ENCODE results near the gene TM4SF4. TPM values are rescaled to one million over a fixed set of nuclear protein-coding genes. Genes with fewer than 3 reads are reported as not detected.

The TM4SF4 gene
- total RNA-seq, 1 experiment from 2014 or later: 2.7 TPM

- Mint-ChIP-seq H3K9me3 (ENCODE audit: unreplicated experiment) (no peaks in the 10 kb centered on the region), H3K27ac (ENCODE audit: unreplicated experiment) (no peak overlapping the region), H3K4me3 (ENCODE audit: unreplicated experiment) (no peak overlapping the region), H3K36me3 (ENCODE audit: insufficient read depth, unreplicated experiment) (peaks cover 6% of the 10 kb centered on the region), H3K4me1 (ENCODE audit: low read depth, unreplicated experiment) (peaks cover 26% of the 10 kb centered on the region), H3K27me3 (ENCODE audit: insufficient read depth, unreplicated experiment) (no peaks in the 10 kb centered on the region)
- ChIA-PET CTCF (no interaction called here), POLR2A (interaction anchor here (0.7 kb wide), 1 partner anchor 932 kb away, joined by 3 read pairs; no protein-coding TSS in a partner anchor)
- H3K4me1 ChIP-seq: peaks cover 32% of the 10 kb centered on the region
- no peaks in the 10 kb centered on the region for H3K27me3 ChIP-seq (replicated peaks; ENCODE audit: control insufficient read depth, insufficient read depth, low read length)
- no peak for TF ChIP-seq CTCF (IDR thresholded peaks at IDR 0.05; ENCODE audit: insufficient read depth in 1 of 2, low read depth in 1 of 2, low read length in 1 of 2, severe bottlenecking in 1 of 2, unreplicated experiment in 1 of 2)
- H3K9me3 ChIP-seq: no peaks in the 10 kb centered on the region
- H3K4me3 ChIP-seq (ENCODE audit: low read depth, low read length): no peak overlapping the region
- no peaks in the 10 kb centered on the region for H3K36me3 ChIP-seq (ENCODE audit: control insufficient read depth, insufficient read depth, low read length)
- BruUV-seq (replicated peaks): no TSS peak
- intact Hi-C loops (cut with micrococcal nuclease; ENCODE audit: unreplicated experiment): no loop called here
- DNase-seq: no peak
These were observed 1.1 kb downstream of the TM4SF4 start for GRCh38 chr3:149475451-149476060.

- H3K27ac Mint-ChIP-seq (ENCODE audit: unreplicated experiment): no peak overlapping the region
- no peak overlapping the region for H3K4me3 ChIP-seq (ENCODE audit: low read depth, low read length)
- no peaks in the 10 kb centered on the region for H3K36me3 ChIP-seq (ENCODE audit: control insufficient read depth, insufficient read depth, low read length)
- H3K27me3 Mint-ChIP-seq (ENCODE audit: insufficient read depth, unreplicated experiment): no peaks in the 10 kb centered on the region
- H3K9me3 Mint-ChIP-seq (ENCODE audit: unreplicated experiment): no peaks in the 10 kb centered on the region
- peaks cover 6% of the 10 kb centered on the region for H3K36me3 Mint-ChIP-seq (ENCODE audit: insufficient read depth, unreplicated experiment)
- peaks cover 26% of the 10 kb centered on the region for H3K4me1 Mint-ChIP-seq (ENCODE audit: low read depth, unreplicated experiment)
- no peaks in the 10 kb centered on the region for H3K27me3 ChIP-seq (replicated peaks; ENCODE audit: control insufficient read depth, insufficient read depth, low read length)
- POLR2A ChIA-PET: no interaction called here
- intact Hi-C loops (cut with micrococcal nuclease; ENCODE audit: unreplicated experiment): no loop called here
- BruUV-seq (replicated peaks): no TSS peak
- H3K4me1 ChIP-seq: peaks cover 32% of the 10 kb centered on the region
- H3K4me3 Mint-ChIP-seq (ENCODE audit: unreplicated experiment): no peak overlapping the region
- DNase-seq: no peak
- CTCF ChIA-PET: no interaction called here
- TF ChIP-seq CTCF (IDR thresholded peaks at IDR 0.05; ENCODE audit: insufficient read depth in 1 of 2, low read depth in 1 of 2, low read length in 1 of 2, severe bottlenecking in 1 of 2, unreplicated experiment in 1 of 2): no peak
- H3K9me3 ChIP-seq: no peaks in the 10 kb centered on the region
These were observed 1.7 kb downstream of the TM4SF4 start for GRCh38 chr3:149476225-149476624.

- Mint-ChIP-seq H3K4me3 (ENCODE audit: unreplicated experiment) (no peak overlapping the region), H3K4me1 (ENCODE audit: low read depth, unreplicated experiment) (peaks cover 7% of the 10 kb centered on the region), H3K36me3 (ENCODE audit: insufficient read depth, unreplicated experiment) (peaks cover 6% of the 10 kb centered on the region), H3K27ac (ENCODE audit: unreplicated experiment) (no peak overlapping the region), H3K27me3 (ENCODE audit: insufficient read depth, unreplicated experiment) (no peaks in the 10 kb centered on the region), H3K9me3 (ENCODE audit: unreplicated experiment) (no peaks in the 10 kb centered on the region)
- intact Hi-C loops (cut with micrococcal nuclease; ENCODE audit: unreplicated experiment): loop anchor here (1.0 to 10.0 kb wide), 7 partner anchors 81 to 525 kb away; no protein-coding TSS in a partner anchor
- no peaks in the 10 kb centered on the region for H3K9me3 ChIP-seq
- POLR2A ChIA-PET: no interaction called here
- no peak overlapping the region for H3K4me3 ChIP-seq (ENCODE audit: low read depth, low read length)
- peaks cover 12% of the 10 kb centered on the region for H3K4me1 ChIP-seq
- BruUV-seq (replicated peaks): no TSS peak
- H3K36me3 ChIP-seq (ENCODE audit: control insufficient read depth, insufficient read depth, low read length): no peaks in the 10 kb centered on the region
- TF ChIP-seq CTCF (IDR thresholded peaks at IDR 0.05; ENCODE audit: insufficient read depth in 1 of 2, low read depth in 1 of 2, low read length in 1 of 2, severe bottlenecking in 1 of 2, unreplicated experiment in 1 of 2): no peak
- H3K27me3 ChIP-seq (replicated peaks; ENCODE audit: control insufficient read depth, insufficient read depth, low read length): no peaks in the 10 kb centered on the region
- CTCF ChIA-PET: interaction anchor here (0.7 to 1.0 kb wide), 4 partner anchors 68 to 125 kb away, joined by 3 to 4 read pairs (median 3); no protein-coding TSS in a partner anchor
- DNase-seq: no peak
These were observed 5.3 kb downstream of the TM4SF4 start for GRCh38 chr3:149479621-149480325.

Data from Caco-2 (cell line).